ENCODE results near the gene EFS.
"Not testable (repeated sequence)": the region's sequence is repeated elsewhere in the genome, so short reads cannot be mapped to it uniquely, and the experiment has no call there.

GRCh38 chr14:23389871-23390270 is 24.9 kb upstream of the EFS start:
- not testable (repeated sequence) for TF ChIP-seq CTCF (IDR thresholded peaks at IDR 0.05; ENCODE audit: control extremely low read depth in 1 of 3, insufficient read depth in 1 of 3, low read depth in 1 of 3, low read length in 3 of 3); EZH2 (IDR thresholded peaks at IDR 0.05; ENCODE audit: low read depth, low read length, severe bottlenecking); POLR2A (IDR thresholded peaks at IDR 0.05; ENCODE audit: control extremely low read depth in 1 of 2, low read depth in 2 of 2, low read length in 2 of 2); EP300 (IDR thresholded peaks at IDR 0.05; ENCODE audit: borderline replicate concordance in 1 of 2, low read depth in 2 of 2, low read length in 2 of 2); USF2 (IDR thresholded peaks at IDR 0.05; ENCODE audit: low read length); CREB1 (IDR thresholded peaks at IDR 0.05); GABPA (IDR thresholded peaks at IDR 0.05; ENCODE audit: borderline replicate concordance, insufficient read depth, low read length)
